ENCODE data around the gene PAEP.
"Not testable (repeated sequence)": the region's sequence is repeated elsewhere in the genome, so short reads cannot be mapped to it uniquely, and the experiment has no call there.

PAEP gene

DNA sequence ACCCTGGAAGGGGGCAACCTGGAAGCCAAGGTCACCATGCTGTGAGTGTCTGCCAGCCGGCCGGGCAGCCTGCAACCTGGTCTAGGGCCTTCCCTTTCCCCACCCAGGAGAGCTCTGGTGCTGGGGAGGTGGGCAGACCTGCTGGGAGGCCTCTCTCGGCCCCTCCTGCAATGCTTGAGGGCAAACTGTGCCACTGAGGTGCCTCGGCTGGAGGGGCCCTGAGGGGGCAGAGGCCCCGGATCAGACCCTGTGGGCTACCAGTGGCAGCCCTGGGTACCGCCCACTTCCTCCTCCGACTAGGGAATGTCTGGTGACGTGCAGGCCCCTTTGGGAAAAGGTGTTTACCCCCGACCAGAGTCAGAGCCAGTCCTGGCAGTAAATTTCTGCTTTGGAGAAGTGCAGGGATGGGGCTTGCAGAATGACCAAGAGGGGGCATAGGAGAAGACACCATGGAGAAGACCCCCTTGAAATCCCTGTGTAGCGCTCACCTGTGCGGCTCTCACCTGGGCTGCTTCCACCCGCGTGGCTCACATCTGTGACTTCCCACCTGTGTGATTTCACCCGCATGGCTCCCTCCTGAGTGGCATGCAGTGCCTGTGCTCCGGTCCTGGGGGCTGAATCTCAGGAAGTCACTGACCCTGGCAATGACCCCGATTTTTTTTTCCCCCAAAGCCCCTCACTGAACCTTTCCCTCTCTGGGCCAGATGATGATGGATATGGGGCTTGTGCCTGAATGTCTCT, 39.2 kb upstream of the PAEP start:
- TF ChIP-seq ZNF274 (IDR thresholded peaks at IDR 0.05; ENCODE audit: low read depth, low read length) = no peak
- H3K4me3 ChIP-seq (ENCODE audit: low read length) = no peak overlapping the region

DNA sequence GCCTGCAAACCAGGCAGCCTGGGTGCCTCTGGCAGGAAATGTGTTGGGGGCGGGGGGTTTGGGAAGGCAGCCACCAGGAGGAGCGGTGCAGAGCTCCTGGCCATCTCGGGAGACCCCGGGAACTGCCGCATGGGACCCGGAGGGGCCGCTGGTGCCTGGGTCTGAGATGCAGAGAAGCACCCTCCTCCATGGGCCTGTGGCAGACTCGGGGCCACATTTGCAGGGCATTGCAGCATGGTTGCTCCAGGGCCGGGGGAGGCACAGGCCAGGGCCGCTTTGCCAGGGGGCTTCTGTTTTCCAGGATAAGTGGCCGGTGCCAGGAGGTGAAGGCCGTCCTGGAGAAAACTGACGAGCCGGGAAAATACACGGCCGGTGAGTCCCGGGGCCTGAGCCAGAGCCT, 38.6 kb upstream of the PAEP start:
- H3K4me3 ChIP-seq (ENCODE audit: low read length) = no peak overlapping the region
- no peak for TF ChIP-seq ZNF274 (IDR thresholded peaks at IDR 0.05; ENCODE audit: low read depth, low read length)

DNA sequence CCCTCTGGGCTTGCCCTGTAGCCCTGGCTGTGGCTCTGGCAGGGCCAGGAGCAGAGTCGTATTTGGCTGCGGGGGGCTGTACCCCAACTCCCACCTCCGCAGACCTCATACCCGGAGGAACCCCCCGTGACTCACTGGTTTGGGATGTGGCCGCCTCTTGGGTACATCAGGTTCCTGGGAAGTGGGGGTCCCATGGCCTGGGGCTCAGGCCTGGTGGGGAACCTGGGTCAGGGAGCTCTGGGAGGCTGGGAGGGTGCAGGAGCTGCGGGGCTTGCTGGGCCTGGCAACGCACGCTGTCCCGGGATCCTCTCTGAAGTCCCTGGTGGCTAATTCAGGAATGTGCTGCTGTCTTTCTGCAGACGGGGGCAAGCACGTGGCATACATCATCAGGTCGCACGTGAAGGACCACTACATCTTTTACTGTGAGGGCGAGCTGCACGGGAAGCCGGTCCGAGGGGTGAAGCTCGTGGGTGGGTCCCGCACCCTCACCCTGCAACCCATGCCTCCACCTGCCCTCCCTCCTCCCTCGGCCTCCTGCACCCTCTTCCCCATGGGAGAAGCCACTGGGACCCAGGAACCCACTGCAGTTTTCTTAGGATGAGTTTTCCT, 37.9 kb upstream of the PAEP start:
- TF ChIP-seq ZNF274 (IDR thresholded peaks at IDR 0.05; ENCODE audit: low read depth, low read length) = no peak

DNA sequence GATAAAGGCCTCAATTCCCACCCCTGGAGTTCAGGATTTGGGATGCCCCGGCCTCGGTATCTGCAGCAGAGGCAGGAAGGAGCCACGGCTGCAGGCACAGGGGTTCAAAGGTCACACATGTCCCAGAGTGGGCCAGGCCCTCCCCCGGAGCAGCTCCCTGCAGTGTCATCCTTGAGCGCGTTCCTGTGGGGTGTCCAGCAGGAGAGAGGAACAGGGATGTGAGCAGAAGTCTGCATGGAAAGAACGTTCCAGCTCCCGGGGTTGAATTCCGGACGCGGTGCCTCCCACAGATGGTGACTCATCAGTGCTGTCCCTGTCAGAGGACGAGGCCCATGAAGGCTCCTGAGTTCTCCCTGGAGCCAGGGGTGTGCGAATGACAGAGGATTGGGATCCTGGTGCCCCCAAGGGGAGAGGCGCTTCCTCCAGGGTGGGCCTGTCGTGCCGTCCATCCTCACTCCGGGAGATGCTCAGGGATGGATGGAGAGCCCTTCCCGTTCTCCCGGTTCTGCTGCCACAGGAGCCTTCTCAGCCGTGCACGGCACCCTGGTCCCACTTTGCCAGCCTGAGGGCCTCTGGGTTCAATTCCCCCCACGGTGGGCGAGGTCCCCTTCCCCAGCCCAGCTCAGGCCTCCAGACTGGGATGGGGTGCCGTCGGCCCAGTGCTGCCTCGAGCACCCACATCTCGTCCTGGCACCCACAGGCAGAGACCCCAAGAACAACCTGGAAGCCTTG, 37.3 kb upstream of the PAEP start:
- TF ChIP-seq ZNF274 (IDR thresholded peaks at IDR 0.05; ENCODE audit: low read depth, low read length) = no peak

More for the DNA sequence above, 37.9 kb upstream of the PAEP start:
- H3K4me3 ChIP-seq (ENCODE audit: low read length) = no peak overlapping the region

DNA sequence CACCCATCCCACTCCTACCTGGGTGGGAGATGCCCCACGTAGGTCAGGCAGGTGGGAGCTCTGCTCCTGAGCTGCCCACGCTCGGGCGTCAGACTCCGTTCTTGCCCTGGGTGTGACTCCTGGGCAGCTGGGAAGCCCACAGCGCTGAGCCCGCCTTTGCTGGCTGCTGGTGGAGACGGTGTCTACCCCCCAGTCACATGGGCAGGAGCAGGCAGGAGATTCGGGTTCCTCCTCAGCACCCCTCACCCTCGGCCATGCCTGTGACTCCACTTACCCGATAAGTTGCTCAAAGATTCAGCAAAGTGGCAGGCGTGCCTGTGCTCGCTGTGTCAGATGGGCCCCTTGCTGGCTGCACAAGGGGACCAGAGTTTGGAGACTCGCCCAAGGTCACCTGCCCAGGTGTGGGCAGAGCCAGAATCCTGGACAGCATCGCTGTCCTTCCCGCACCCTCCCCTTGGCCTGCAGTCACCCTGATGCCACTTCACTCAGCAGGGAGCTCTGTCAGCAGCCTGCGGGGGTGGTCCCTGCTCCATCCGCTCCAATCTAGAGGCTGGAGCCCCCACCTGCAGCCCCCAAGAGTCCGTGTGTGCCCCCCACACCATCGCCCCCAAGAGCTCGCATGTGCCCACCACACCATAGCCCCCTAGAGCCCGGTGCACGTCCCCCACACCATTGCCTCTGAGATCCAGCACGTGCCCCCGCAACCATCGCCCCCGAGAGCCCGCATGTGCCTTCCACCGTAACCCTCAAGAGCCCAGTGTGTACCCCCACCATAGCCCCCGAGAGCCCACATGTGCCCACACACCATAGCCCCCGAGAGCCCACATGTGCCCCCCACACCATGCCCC, 36.1 kb upstream of the PAEP start:
- no peak overlapping the region for H3K4me3 ChIP-seq (ENCODE audit: low read length)
- TF ChIP-seq ZNF274 (IDR thresholded peaks at IDR 0.05; ENCODE audit: low read depth, low read length) = no peak

More for the DNA sequence above, 37.3 kb upstream of the PAEP start:
- no peak overlapping the region for H3K4me3 ChIP-seq (ENCODE audit: low read length)

GRCh38 chr9:135526089-135526729, 35.3 kb upstream of the PAEP start:
- no peak overlapping the region for H3K4me3 ChIP-seq (ENCODE audit: low read length)
- no peak for TF ChIP-seq ZNF274 (IDR thresholded peaks at IDR 0.05; ENCODE audit: low read depth, low read length)

- H3K4me3 ChIP-seq (ENCODE audit: low read length) = no peak overlapping the region
- TF ChIP-seq ZNF274 (IDR thresholded peaks at IDR 0.05; ENCODE audit: low read depth, low read length) = no peak
Observed at GRCh38 chr9:135526730-135527571, 34.6 kb upstream of the PAEP start.

DNA sequence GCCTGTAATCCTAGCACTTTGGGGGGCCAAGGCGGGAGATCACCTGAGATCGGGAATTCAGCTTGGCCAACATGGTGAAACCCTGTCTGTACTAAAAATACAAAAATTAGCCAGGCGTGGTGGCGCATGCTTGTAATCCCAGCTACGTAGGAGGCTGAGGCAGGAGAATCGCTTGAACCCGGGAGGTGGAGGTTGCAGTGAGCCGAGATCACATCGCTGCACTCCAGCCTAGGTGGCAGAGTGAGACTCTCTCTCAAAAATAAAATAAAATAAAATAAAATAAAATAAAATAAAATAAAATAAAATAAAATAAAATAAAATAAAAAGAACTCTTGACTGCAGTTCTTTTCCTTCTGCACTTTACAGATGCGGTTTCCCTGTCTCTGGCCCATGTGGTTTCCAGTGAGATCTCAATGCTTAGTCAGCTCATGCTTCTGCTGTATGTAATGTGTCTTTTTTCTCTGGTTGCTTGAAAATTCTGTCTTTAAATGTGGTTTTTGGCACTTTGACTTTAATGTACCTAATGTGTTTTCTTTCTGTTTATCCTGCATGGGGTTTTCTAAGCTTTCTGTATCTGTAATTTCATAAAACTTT, 32.6 kb upstream of the PAEP start:
- H3K4me3 ChIP-seq (ENCODE audit: low read length) = not testable (repeated sequence)

DNA sequence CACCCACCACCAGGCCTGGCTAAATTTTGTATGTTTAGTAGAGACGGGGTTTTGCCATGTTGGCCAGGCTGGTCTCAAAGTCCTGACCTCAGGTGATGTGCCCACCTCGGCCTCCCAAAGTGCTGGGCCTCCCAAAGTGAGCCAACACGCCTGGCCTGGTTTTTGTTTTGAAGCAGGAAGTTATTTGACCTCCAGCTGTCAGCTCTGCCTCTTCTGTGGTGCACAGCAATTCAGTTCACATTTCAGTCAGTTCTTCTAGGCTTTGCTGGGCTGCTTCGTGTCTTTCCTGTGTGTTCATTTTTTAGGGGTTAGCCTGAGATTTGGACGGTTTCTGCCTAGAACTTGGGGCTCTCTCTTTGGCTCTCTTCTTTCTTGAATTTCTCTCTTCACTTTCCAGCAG, 31.4 kb upstream of the PAEP start:
- no peak for TF ChIP-seq ZNF274 (IDR thresholded peaks at IDR 0.05; ENCODE audit: low read depth, low read length)
- no peak overlapping the region for H3K4me3 ChIP-seq (ENCODE audit: low read length)

GRCh38 chr9:135531096-135531495, 30.5 kb upstream of the PAEP start:
- no peak overlapping the region for H3K4me3 ChIP-seq (ENCODE audit: low read length)
- no peak for TF ChIP-seq ZNF274 (IDR thresholded peaks at IDR 0.05; ENCODE audit: low read depth, low read length)

GRCh38 chr9:135533113-135533512, 28.4 kb upstream of the PAEP start:
- TF ChIP-seq ZNF274 (IDR thresholded peaks at IDR 0.05; ENCODE audit: low read depth, low read length) = no peak

GRCh38 chr9:135533674-135534073, 27.9 kb upstream of the PAEP start:
- TF ChIP-seq ZNF274 (IDR thresholded peaks at IDR 0.05; ENCODE audit: low read depth, low read length) = no peak
- no peak overlapping the region for H3K4me3 ChIP-seq (ENCODE audit: low read length)

More at GRCh38 chr9:135533113-135533512, 28.4 kb upstream of the PAEP start:
- no peak overlapping the region for H3K4me3 ChIP-seq (ENCODE audit: low read length)

DNA sequence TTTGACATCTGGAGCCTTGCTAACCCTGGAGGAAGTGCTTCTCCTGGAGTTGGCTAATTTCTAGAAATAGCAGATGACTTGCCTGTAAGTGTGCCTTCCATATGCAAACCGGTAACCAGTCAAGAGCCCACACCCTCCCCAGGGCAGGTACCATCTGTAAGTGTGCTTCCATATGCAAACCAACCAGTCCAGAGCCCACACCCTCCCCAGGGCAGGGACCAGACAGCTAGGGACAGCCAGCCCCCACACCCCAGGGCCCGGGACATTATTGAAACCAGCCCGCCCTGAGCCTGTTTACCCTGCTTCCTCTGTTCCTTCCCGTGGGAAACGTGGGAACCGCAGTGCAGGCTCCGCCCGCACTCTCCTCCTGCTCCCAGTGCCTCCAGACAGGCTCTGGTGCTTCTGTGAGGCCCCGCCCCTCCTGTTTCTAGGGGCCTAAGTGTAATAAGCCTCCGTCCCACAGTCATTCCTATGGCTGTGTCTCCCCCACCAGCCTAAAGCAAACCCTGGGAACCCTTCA, 27.3 kb upstream of the PAEP start:
- H3K4me3 ChIP-seq (ENCODE audit: low read length) = not testable (repeated sequence)

GRCh38 chr9:135534826-135535225, 26.7 kb upstream of the PAEP start:
- not testable (repeated sequence) for H3K4me3 ChIP-seq (ENCODE audit: low read length)

- not testable (repeated sequence) for H3K4me3 ChIP-seq (ENCODE audit: low read length)
Observed at GRCh38 chr9:135535631-135536030, 25.9 kb upstream of the PAEP start.

Data from GM08714 (cell line).